ENCODE data around the gene CHD6. TPM values are rescaled to one million over a fixed set of nuclear protein-coding genes. Genes with fewer than 3 reads are reported as not detected.

Gene CHD6
- total RNA-seq, 4 donors from 2014 or later, result 32.5 to 37.7 (median 35.0) TPM

GRCh38 chr20:41574802-41575389 lies 43.3 kb downstream of the CHD6 start:
- intact Hi-C loops (cut with DNase I), result no loop called here
- H3K27me3 ChIP-seq, result no peaks in the 10 kb centered on the region
- 98% methylated on average over 7 of the region's 7 CpGs for WGBS
- H3K27ac ChIP-seq (replicated peaks in 1 of 4), result no peak overlapping the region
- DNase-seq (ENCODE audit: extremely low spot score), result no peak
- H3K9me3 ChIP-seq, result no peaks in the 10 kb centered on the region
- no peak overlapping the region for H3K4me3 ChIP-seq
- TF ChIP-seq POLR2AphosphoS5 (IDR thresholded peaks at IDR 0.05) (no peak), POLR2A (IDR thresholded peaks at IDR 0.05; ENCODE audit: low read depth) (no peak), CTCF (IDR thresholded peaks at IDR 0.05) (no peak), EP300 (IDR thresholded peaks at IDR 0.05) (no peak)
- H3K36me3 ChIP-seq, result no peaks in the 10 kb centered on the region
- peaks cover 68 to 87% (median 83%) of the 10 kb centered on the region in 4 donors for H3K4me1 ChIP-seq

- H3K4me1 ChIP-seq, result peaks cover 62 to 86% (median 82%) of the 10 kb centered on the region in 4 donors
Measured at GRCh38 chr20:41573955-41574354, 44.2 kb downstream of the CHD6 start.

GRCh38 chr20:41572010-41572572 lies 46.1 kb downstream of the CHD6 start:
- intact Hi-C loops (cut with DNase I), result no loop called here
- Histone ChIP-seq H3K4me1 (peaks cover 60 to 88% (median 86%) of the 10 kb centered on the region in 4 donors), H3K4me3 (no peak overlapping the region), H3K27me3 (no peaks in the 10 kb centered on the region), H3K9me3 (no peaks in the 10 kb centered on the region), H3K27ac (replicated peaks in 1 of 4) (no peak overlapping the region), H3K36me3 (no peaks in the 10 kb centered on the region)
- no peak for DNase-seq (ENCODE audit: extremely low spot score)
- peak in 1 of 3 experiments; percentile 11 for TF ChIP-seq CTCF (IDR thresholded peaks at IDR 0.05)
- no peak for TF ChIP-seq POLR2AphosphoS5 (IDR thresholded peaks at IDR 0.05)
- no peak for TF ChIP-seq EP300 (IDR thresholded peaks at IDR 0.05)
- no peak for TF ChIP-seq POLR2A (IDR thresholded peaks at IDR 0.05; ENCODE audit: low read depth)
- WGBS, result 65% methylated on average over 3 of the region's 3 CpGs

More at GRCh38 chr20:41573955-41574354, 44.2 kb downstream of the CHD6 start:
- Histone ChIP-seq H3K4me3 (no peak overlapping the region), H3K9me3 (no peaks in the 10 kb centered on the region), H3K27me3 (no peaks in the 10 kb centered on the region), H3K27ac (replicated peaks in 1 of 4) (no peak overlapping the region), H3K36me3 (no peaks in the 10 kb centered on the region)
- TF ChIP-seq EP300 (IDR thresholded peaks at IDR 0.05) (no peak), POLR2AphosphoS5 (IDR thresholded peaks at IDR 0.05) (no peak), POLR2A (IDR thresholded peaks at IDR 0.05; ENCODE audit: low read depth) (no peak), CTCF (IDR thresholded peaks at IDR 0.05) (no peak)
- intact Hi-C loops (cut with DNase I), result no loop called here
- 43% methylated on average over 2 of the region's 2 CpGs for WGBS
- DNase-seq (ENCODE audit: extremely low spot score), result no peak

- no peak for TF ChIP-seq POLR2A (IDR thresholded peaks at IDR 0.05; ENCODE audit: low read depth)
- 56% methylated on average over 2 of the region's 2 CpGs for WGBS
- no peaks in the 10 kb centered on the region for H3K36me3 ChIP-seq
- peaks cover 49 to 80% (median 75%) of the 10 kb centered on the region in 4 donors for H3K4me1 ChIP-seq
- no peak overlapping the region for H3K27ac ChIP-seq (replicated peaks in 1 of 4)
- intact Hi-C loops (cut with DNase I), result no loop called here
- H3K9me3 ChIP-seq, result no peaks in the 10 kb centered on the region
- DNase-seq (ENCODE audit: extremely low spot score), result no peak
- no peaks in the 10 kb centered on the region for H3K27me3 ChIP-seq
- H3K4me3 ChIP-seq, result no peak overlapping the region
Measured at GRCh38 chr20:41571006-41571405, 47.2 kb downstream of the CHD6 start.

- Histone ChIP-seq H3K27me3 (no peaks in the 10 kb centered on the region), H3K4me1 (peaks cover 47 to 80% (median 70%) of the 10 kb centered on the region in 4 donors), H3K36me3 (no peaks in the 10 kb centered on the region), H3K27ac (replicated peaks in 1 of 4) (no peak overlapping the region), H3K4me3 (no peak overlapping the region), H3K9me3 (no peaks in the 10 kb centered on the region)
- intact Hi-C loops (cut with DNase I), result no loop called here
- TF ChIP-seq CTCF (IDR thresholded peaks at IDR 0.05), result no peak
- TF ChIP-seq POLR2AphosphoS5 (IDR thresholded peaks at IDR 0.05), result no peak
- no peak for TF ChIP-seq EP300 (IDR thresholded peaks at IDR 0.05)
- no peak for TF ChIP-seq POLR2A (IDR thresholded peaks at IDR 0.05; ENCODE audit: low read depth)
- DNase-seq (ENCODE audit: extremely low spot score), result no peak
Measured at GRCh38 chr20:41570557-41570956, 47.6 kb downstream of the CHD6 start.

All from esophagus muscularis mucosa (tissue), 4 donors.